GM18867 (cell line): ENCODE data around the gene WNT3.

ENCODE experiments used
- ATAC-seq: cut with Tn5 transposase; IDR thresholded peaks from one replicate; pipeline ENCODE4 v1.9.1; 2021; ENCODE audit warnings: mild to moderate bottlenecking, moderate library complexity; ENCODE audit not compliant: unreplicated experiment

The WNT3 gene

DNA sequence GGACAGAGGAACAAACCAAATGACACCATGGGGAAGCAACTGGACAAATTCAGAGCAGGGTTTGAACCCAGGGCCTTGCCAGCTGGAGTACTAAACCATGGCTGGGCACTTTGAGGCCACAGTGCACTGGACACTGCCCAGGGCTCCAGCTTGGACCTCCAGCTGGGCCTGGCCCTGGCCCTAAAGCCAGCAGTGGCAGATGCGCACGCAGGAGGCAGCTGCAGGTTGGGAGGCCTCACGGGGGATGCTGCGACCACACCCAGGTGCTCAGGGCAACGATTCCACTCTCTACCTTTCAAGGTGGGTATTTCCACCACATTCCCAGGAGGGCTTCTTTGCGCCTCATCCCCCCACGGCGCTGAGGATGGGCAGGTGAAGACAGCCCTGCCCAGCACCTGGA, 28.9 kb downstream of the WNT3 start:
- no peak for ATAC-seq

- ATAC-seq, result no peak
Observed at GRCh38 chr17:46788796-46789195, 29.7 kb downstream of the WNT3 start.

DNA sequence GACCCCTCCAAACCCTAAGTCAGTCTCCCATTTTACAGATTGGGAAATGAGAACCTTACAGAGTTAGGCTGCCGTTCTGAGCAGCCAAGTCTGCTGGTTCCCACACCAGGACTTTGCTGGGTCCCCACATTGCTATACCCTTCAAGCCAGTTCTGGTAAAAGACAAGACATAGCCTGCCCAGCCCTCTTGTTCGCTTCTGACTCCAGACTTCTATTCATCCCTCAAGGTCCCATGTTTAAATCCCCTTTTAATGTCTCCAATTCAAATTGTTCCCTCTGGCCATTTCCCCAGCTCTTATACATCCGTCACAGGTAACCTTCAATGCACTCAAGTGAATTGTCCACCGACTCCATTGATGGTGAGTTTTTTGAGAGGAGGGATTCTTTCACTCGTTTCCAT, 30.2 kb downstream of the WNT3 start:
- ATAC-seq, result no peak

- no peak for ATAC-seq
Observed at GRCh38 chr17:46787478-46787877, 31.0 kb downstream of the WNT3 start.

DNA sequence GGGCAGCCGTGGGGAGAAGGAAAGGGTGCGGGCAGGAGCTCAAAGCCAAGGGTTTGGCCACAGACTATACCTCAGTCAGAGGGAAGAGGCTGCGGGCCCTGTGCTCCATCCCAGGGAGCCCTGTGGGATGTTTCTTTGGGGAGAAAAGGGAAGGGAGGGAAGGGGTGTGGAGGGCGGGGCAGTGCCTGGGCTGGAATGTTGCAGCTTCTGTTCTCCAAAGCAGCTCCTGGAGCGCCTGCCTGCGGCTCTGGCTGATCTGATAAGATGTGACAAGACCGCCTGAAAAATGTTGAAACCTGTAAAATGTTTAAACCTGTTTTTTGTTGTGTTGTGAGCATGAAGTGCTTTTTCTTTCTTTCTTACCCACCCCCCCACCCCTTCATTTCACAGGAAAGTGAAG, 32.8 kb downstream of the WNT3 start:
- no peak for ATAC-seq

DNA sequence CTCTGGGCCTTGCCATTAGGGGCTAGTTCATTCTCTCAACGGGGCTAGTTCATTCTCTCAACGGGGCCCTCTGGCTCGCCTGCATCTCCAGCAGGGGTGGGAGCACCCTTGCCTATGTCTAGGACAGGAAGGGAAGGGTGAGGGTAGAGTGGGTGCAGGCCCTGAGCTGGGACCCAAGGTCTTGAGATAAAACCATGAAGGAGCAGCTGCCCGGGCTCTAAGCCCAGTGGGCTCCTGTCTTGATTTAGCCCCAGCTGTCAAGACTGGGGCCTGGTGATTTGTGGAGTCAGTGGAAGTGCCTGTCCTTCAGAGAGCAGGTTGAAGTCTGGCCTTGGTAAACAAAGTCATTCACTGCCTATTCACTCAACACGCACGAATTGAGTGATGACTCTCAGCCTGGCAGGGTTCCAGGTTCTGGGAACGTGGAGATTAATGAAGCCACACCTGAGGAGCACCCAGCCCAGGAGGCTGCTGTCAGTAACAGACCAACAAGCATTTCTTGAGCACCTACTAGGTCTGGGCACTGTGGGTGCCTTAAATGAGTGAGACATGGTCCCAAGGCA, 35.4 kb downstream of the WNT3 start:
- no peak for ATAC-seq

GRCh38 chr17:46782250-46782953, 36.1 kb downstream of the WNT3 start:
- no peak for ATAC-seq

DNA sequence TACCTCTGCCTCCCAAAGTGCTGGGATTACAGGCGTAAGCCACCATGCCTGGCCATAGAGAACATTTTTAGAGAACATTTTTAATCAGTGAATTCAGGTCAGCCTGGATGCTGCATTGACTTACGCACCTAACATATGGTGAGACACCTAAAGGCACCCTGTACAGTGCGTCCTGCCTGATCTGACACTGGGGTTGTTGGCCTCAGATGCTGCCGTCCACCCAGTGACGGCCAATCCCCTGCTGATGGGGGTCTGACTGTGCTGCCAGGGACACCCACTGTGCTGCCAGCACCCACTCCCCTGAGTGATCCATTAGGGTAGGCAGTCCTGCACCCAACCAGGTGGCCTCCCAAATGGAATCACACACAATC, 38.5 kb downstream of the WNT3 start:
- no peak for ATAC-seq

GRCh38 chr17:46777943-46778915, 40.3 kb downstream of the WNT3 start:
- no peak for ATAC-seq

DNA sequence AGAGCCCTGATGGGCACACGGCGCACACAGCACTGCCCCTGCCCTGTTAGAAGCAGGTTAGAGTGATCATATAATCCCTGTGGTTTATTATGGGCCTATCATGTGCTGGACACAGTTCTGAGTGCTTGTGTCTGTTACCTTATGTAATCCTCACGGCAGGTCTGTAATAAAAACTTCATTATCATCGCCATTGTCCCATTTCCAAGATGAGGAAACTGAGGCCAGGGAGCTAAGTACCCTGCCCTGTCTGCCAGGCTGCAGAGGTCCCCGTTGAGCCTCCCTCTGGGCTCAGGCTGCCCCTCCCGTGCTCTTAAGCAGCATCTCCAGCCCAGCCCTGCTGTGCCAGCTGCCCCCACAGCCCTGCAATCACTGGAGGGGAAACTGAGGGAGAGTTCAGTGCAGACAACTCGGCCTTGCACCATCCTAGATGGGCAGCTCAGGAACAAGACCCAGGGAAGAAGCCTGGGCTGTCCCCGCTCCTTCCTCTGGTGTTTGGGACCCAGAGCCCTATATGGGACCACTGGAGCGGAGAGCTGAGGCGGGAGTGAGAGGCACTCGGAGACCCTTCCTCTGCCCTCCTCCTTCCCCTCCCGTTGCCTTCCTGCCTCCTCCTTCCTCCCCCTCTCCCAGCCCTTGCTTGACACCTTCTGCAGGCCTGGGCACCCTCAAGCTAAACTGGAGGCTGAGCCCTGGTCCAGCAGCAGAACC, 42.0 kb downstream of the WNT3 start:
- ATAC-seq, result no peak

DNA sequence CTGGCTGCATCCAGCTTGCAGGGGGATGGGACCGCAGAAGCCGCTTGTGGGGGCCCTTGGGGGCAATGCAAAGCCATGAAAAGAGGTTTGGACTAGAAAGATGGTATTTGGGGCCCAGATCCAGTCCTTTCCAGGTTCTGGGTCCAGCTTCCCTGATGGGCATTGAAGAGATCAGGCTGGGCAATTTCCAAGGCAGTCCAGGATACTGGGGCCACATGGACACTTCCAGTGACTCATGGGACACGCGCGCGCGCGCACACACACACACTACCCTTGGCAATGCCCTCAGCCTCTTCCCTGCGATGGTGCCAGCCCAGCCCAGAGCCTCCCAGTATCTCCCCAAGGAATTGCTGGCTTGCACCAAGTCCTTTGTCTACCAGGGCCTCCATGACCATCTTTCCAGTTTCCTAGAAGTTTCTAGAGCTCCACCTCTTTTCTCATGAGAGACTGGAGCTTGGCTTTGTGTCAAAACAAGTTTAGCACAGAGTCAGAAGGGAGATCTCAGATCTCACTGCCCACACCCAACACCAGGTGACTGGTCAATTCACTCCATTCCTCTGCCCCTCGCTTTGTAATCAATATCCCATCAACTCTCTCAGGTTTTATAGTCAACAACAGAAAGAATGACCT, 44.3 kb downstream of the WNT3 start:
- ATAC-seq, result no peak

DNA sequence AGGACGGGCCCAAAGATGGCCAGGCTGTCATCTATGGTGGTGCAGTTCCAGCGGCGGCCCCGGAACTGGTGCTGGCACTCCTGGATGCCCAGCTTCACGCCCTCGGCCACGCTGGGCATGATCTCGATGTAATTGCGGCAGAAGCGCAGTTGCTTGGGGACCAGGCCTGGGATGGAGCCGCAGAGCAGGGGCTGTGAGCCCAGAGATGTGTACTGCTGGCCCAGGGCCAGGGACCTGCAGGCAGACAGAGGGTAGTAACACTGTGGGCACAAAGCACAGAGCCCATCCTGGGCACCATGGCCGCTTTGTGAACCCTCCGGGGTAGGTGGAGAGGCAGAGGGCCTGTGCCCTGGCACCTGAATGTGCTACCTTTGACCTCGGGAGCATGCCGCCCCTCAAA, 44.8 kb downstream of the WNT3 start:
- no peak for ATAC-seq

GRCh38 chr17:46773221-46773605, 45.3 kb downstream of the WNT3 start:
- no peak for ATAC-seq

DNA sequence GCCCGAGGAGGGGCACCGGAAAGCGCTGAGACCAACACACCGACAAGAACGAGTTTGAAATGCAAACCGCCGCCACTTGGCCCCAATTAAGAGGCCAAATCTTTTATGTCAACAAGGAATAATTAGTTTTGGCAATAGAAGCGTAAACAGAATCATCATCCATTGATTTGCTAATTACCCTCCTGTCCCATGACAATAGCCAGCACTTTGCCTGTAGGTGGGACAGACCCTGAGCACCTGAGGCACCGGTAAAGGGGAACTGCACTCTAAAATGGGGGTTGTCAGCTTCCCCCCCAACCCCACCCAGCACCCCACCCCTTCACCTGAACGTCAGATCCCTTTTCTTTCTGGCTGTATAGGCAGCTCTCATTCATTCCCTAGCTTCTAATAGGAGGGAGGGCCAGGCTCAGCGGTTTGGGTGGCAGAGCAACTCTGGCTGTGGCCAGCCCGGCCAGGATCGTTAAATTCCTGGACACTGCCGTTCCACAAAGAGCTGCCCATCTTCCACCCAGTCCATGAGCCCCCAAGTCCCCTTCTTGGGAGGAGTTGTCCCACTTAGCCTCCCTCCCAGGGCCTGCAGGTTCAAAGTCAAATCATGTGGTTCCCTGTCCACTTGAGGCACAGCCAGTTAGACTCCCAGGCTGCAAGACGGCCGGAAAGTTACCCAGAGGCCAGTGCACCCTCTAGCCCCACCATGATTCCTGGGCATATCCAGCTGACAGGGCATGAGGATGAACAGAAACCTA, 45.8 kb downstream of the WNT3 start:
- ATAC-seq, result no peak

DNA sequence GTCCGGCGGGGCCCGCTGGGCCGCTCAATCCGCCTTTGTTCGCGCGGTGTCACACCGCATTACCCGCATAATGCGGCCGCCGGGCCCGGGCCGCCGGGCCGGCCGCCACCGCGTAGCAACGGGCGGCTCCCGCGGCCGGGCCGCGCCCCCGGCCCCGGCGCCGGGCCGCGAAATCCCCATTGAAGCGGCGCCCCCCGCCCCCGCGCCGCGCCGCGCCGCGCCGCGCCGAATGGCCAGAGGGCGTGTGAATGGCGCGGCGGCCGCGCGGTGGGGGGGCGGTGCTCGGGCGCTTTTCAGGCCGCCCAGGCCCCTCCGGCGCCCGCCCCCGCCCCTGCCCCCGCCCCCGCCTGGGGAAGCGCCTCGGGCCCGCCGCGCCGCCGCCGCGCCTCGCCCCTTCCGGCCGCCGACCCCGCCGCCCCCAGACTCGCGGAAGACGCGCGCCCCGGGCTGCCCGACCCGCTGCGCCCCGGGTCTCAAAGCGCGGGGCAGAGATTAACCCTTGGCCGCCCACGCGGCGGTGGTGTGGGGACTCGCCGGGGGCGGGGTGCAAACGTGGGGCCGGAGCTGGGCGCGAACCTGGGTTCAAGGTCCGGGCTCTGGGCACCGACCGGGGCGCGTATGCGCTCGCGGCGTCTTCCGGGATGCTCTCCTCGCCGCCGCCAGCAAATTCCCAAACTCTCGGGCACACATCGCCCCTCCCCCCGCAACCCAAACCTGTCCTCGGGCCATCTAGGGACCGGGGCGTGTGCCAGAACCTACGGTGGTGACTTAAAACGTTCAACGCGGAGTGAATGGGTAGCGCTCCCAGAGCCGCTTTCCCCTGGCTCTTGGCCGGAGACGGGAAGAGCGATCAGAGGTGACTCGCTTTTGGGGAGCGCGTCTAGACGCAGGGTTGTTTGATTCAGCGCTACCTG, 46.7 kb downstream of the WNT3 start:
- no peak for ATAC-seq

DNA sequence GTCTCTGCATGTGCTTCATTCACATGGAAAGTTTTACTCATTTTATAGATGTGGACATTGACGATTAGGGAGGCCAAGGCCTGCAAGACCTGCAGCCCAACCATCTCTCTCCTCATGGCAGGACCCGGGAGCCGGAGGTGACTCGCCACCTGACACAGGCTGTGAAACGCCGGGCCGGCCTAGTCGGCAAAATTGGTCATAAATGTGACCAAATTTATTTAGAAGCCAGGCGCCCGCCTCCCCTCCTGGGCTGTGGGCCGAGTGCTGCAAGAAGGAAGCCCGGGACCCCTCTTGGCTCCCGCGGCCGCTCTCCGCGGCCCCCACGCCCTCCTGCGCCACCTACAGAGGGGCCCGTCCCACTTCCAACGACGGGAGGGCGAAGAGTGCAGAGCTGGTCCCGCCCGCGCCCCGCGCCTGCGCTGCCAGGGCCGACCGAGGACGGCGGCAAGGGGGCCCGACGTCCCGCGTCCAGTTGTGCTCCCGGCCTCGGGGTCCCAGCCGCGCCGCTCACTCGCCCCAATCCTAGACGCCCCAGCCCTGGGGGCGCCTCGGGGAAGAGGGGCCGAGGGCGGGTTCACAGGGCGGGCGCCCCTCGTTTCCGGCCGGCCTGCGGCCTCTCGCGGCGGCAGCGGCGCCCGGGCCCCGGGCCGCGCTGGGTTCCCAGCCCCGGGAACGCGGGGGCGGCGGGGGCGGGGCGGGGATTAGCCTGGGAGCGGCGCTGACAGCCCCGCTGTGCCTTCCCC, 47.5 kb downstream of the WNT3 start:
- no peak for ATAC-seq

DNA sequence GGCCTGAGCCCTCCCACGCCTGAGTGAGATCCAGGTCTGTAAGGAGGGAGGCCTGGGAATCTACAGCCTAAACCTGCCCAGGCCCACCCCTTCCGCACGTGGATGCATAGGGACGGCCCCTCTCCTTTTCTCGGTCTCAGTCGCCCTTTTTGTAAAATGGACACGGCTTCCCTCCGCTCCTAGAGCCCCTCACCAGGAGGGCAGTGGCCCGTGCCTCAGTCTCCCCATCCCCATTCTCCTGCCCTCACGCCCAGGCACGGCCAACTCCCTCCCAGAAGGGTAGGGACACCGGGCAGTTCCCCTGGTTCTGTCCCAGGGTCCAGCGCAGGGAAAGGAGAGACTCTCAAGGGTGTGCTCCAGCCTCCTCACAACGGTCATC, 48.1 kb downstream of the WNT3 start:
- no peak for ATAC-seq
